Measurements from ENCODE around the gene NREP. TPM values are rescaled to one million over a fixed set of nuclear protein-coding genes. Genes with fewer than 3 reads are reported as not detected.
"Not testable (repeated sequence)": the region's sequence is repeated elsewhere in the genome, so short reads cannot be mapped to it uniquely, and the experiment has no call there.

Gene NREP
- total and polyA plus RNA-seq, 2 experiments from 2014 or later = 177 to 263 TPM

DNA sequence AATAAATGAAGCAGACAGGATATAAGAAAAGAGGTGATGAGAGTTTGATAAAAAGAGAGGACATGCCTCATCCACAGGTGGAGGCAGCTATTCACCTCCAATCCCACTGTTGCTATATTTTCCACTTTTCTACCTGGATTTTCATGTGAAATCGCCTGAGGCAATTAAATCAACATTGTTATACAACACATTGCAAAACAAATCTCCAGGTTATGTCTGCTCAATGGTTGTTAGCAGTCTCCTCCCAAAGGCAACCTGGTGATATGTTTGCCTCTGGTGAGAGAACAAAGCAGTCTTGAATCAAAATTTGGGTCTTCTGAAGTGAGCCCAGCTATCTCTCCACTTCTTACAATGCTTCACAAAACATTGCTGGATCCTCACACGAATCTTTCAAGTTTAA, 30.0 kb downstream of the NREP start:
- WGBS (ENCODE audit: low lambda C conversion rate, missing lambda C conversion rate) = 92% methylated on average over 2 of the region's 2 CpGs
- DNase-seq (ENCODE audit: low spot score) = no peak
- Histone ChIP-seq H3K27me3 (no peaks in the 10 kb centered on the region), H3K4me3 (no peak overlapping the region), H3K9me2 (replicated peaks; ENCODE audit: insufficient read depth) (no peaks in the 10 kb centered on the region), H3K4me1 (ENCODE audit: insufficient read depth) (peaks cover 4% of the 10 kb centered on the region), H3K79me2 (no peaks in the 10 kb centered on the region), H3K9me3 (ENCODE audit: low read depth) (no peaks in the 10 kb centered on the region), H3K27ac (no peak overlapping the region), H4K20me1 (ENCODE audit: insufficient read depth, poor library complexity, severe bottlenecking) (no peaks in the 10 kb centered on the region), H3K36me3 (replicated peaks; ENCODE audit: insufficient read depth, low read depth) (no peaks in the 10 kb centered on the region), H3K4me2 (no peak overlapping the region), H2AFZ (no peak overlapping the region)
- TF ChIP-seq, protein P1, sequence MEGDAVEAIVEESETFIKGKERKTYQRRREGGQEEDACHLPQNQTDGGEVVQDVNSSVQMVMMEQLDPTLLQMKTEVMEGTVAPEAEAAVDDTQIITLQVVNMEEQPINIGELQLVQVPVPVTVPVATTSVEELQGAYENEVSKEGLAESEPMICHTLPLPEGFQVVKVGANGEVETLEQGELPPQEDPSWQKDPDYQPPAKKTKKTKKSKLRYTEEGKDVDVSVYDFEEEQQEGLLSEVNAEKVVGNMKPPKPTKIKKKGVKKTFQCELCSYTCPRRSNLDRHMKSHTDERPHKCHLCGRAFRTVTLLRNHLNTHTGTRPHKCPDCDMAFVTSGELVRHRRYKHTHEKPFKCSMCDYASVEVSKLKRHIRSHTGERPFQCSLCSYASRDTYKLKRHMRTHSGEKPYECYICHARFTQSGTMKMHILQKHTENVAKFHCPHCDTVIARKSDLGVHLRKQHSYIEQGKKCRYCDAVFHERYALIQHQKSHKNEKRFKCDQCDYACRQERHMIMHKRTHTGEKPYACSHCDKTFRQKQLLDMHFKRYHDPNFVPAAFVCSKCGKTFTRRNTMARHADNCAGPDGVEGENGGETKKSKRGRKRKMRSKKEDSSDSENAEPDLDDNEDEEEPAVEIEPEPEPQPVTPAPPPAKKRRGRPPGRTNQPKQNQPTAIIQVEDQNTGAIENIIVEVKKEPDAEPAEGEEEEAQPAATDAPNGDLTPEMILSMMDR (IDR thresholded peaks at IDR 0.05; ENCODE audit: poor library complexity) = no peak
- no peak for TF ChIP-seq EZH2phosphoT487 (IDR thresholded peaks at IDR 0.05; ENCODE audit: low read depth, severe bottlenecking, unreplicated experiment)
- TF ChIP-seq EZH2 (IDR thresholded peaks at IDR 0.05; ENCODE audit: borderline replicate concordance) = no peak

DNA sequence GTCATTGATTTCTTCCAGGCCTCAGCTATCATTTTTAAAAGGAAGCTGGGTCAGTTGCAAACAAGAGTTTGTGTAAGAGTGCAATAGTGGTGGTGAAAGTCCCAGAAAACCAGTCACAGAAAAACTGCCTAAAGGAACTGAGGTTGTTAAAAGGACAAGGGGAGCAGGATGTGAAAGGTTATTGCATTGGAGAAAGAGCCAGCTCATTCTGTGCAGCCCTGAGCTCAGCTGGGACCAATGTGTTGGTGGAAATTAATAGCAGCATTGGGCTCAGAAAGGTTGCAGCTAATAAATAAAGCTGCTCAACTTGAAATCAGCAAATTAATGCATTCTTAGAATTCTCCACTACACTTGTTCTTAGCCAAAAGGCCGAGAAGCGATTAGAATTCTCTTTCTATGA, 34.9 kb downstream of the NREP start:
- H3K4me2 ChIP-seq = no peak overlapping the region
- no peaks in the 10 kb centered on the region for H4K20me1 ChIP-seq (ENCODE audit: insufficient read depth, poor library complexity, severe bottlenecking)
- no peaks in the 10 kb centered on the region for H3K79me2 ChIP-seq
- no peak overlapping the region for H2AFZ ChIP-seq
- H3K36me3 ChIP-seq (replicated peaks; ENCODE audit: insufficient read depth, low read depth) = no peaks in the 10 kb centered on the region
- H3K27ac ChIP-seq = no peak overlapping the region
- 69% methylated on average over 2 of the region's 2 CpGs for WGBS (ENCODE audit: low lambda C conversion rate, missing lambda C conversion rate)
- no peaks in the 10 kb centered on the region for H3K9me3 ChIP-seq (ENCODE audit: low read depth)
- TF ChIP-seq EZH2phosphoT487 (IDR thresholded peaks at IDR 0.05; ENCODE audit: low read depth, severe bottlenecking, unreplicated experiment) (no peak), EZH2 (IDR thresholded peaks at IDR 0.05; ENCODE audit: borderline replicate concordance) (no peak)
- TF ChIP-seq, protein P1 (IDR thresholded peaks at IDR 0.05; ENCODE audit: poor library complexity) = no peak
- H3K27me3 ChIP-seq = no peaks in the 10 kb centered on the region
- no peaks in the 10 kb centered on the region for H3K4me1 ChIP-seq (ENCODE audit: insufficient read depth)
- no peaks in the 10 kb centered on the region for H3K9me2 ChIP-seq (replicated peaks; ENCODE audit: insufficient read depth)
- DNase-seq (ENCODE audit: low spot score) = no peak
- no peak overlapping the region for H3K4me3 ChIP-seq

DNA sequence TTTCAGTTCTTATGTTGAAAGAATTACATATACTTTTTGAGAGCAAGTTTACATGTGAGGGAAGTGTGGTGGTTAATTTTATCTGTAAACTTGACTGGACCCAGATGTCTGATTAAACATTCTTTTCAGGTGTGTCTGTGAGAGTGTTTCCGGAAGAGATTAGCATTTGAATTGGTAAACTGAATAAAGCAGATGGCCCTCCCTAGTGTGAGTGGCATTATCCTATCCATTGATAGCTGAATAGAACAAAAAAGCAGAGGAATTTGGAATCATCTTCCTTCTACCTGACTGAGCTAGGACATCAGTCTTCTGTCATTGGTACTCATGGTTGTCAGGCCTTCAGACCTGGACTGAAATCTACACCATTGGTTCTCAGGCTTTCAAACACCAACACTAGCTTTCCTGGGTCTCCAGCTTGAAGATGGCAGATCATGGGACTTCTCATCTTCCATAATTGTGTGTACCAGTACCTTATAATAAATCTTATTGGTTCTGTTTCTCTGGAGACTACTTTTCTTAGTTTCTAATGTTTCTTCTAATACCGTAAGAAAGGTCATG, 36.6 kb downstream of the NREP start:
- Histone ChIP-seq H3K27ac (no peak overlapping the region), H3K79me2 (no peaks in the 10 kb centered on the region), H2AFZ (no peak overlapping the region), H4K20me1 (ENCODE audit: insufficient read depth, poor library complexity, severe bottlenecking) (no peaks in the 10 kb centered on the region), H3K9me2 (replicated peaks; ENCODE audit: insufficient read depth) (no peaks in the 10 kb centered on the region), H3K4me1 (ENCODE audit: insufficient read depth) (no peaks in the 10 kb centered on the region), H3K27me3 (no peaks in the 10 kb centered on the region), H3K4me3 (no peak overlapping the region), H3K9me3 (ENCODE audit: low read depth) (no peaks in the 10 kb centered on the region), H3K36me3 (replicated peaks; ENCODE audit: insufficient read depth, low read depth) (no peaks in the 10 kb centered on the region), H3K4me2 (no peak overlapping the region)
- TF ChIP-seq, protein P1 (IDR thresholded peaks at IDR 0.05; ENCODE audit: poor library complexity) = no peak
- TF ChIP-seq EZH2phosphoT487 (IDR thresholded peaks at IDR 0.05; ENCODE audit: low read depth, severe bottlenecking, unreplicated experiment) (no peak), EZH2 (IDR thresholded peaks at IDR 0.05; ENCODE audit: borderline replicate concordance) (no peak)
- no peak for DNase-seq (ENCODE audit: low spot score)
- WGBS (ENCODE audit: low lambda C conversion rate, missing lambda C conversion rate) = 83% methylated on average over 2 of the region's 2 CpGs

DNA sequence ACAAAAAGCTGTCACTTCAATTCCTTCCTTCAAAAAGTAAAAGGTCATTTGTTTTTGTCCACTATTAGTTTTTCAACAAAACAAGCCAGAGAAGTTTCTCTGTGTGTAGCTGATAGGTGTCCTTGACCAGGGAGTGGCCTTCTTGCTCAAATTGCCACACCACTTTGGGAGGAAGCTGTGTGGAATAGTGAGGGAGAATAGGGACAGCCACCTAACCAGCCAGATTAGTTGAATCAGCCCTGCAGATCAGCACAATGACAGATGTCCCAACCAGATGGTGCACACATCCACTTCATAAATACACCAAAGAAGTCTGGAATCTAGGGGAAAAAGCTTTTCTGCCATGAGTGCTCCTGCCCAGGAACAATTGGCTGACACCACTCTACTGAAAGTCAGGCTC, 37.2 kb downstream of the NREP start:
- no peak for DNase-seq (ENCODE audit: low spot score)
- H3K9me3 ChIP-seq (ENCODE audit: low read depth) = no peaks in the 10 kb centered on the region

DNA sequence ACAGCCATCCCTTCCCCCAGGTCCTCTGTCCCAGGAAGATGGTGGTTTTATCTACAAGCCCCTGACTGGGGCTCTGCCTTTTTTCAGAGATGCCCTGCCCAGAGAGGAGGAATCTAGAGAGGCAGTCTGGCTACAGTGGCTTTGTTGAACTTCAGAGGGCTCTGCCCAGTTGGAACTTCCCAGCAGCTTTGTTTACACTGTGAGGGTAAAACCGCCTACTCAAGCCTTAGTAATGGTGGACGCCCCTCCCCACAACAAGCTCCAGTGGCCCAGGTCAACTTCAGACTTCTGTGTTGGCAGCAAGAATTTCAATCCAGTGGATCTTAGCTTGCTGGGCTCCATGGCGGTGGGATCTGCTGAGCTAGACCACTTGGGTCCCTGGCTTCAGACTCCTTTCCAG, 40.2 kb downstream of the NREP start:
- H4K20me1 ChIP-seq (ENCODE audit: insufficient read depth, poor library complexity, severe bottlenecking); H2AFZ ChIP-seq; H3K27ac ChIP-seq; H3K9me3 ChIP-seq (ENCODE audit: low read depth); H3K27me3 ChIP-seq; H3K4me3 ChIP-seq; H3K4me1 ChIP-seq (ENCODE audit: insufficient read depth); H3K4me2 ChIP-seq; H3K79me2 ChIP-seq; H3K9me2 ChIP-seq (replicated peaks; ENCODE audit: insufficient read depth); DNase-seq (ENCODE audit: low spot score); H3K36me3 ChIP-seq (replicated peaks; ENCODE audit: insufficient read depth, low read depth): not testable (repeated sequence)
- 75% methylated on average over 3 of the region's 3 CpGs for WGBS (ENCODE audit: low lambda C conversion rate, missing lambda C conversion rate)

More for the DNA sequence above, 37.2 kb downstream of the NREP start:
- Histone ChIP-seq H3K9me2 (replicated peaks; ENCODE audit: insufficient read depth) (no peaks in the 10 kb centered on the region), H3K27ac (no peak overlapping the region), H3K4me1 (ENCODE audit: insufficient read depth) (no peaks in the 10 kb centered on the region), H3K36me3 (replicated peaks; ENCODE audit: insufficient read depth, low read depth) (no peaks in the 10 kb centered on the region), H3K4me3 (no peak overlapping the region), H2AFZ (no peak overlapping the region), H3K4me2 (no peak overlapping the region), H4K20me1 (ENCODE audit: insufficient read depth, poor library complexity, severe bottlenecking) (no peaks in the 10 kb centered on the region), H3K79me2 (no peaks in the 10 kb centered on the region), H3K27me3 (no peaks in the 10 kb centered on the region)
- no peak for TF ChIP-seq EZH2 (IDR thresholded peaks at IDR 0.05; ENCODE audit: borderline replicate concordance)
- TF ChIP-seq EZH2phosphoT487 (IDR thresholded peaks at IDR 0.05; ENCODE audit: low read depth, severe bottlenecking, unreplicated experiment) = no peak
- TF ChIP-seq, protein P1 (IDR thresholded peaks at IDR 0.05; ENCODE audit: poor library complexity) = no peak
